ENCODE measurements around the gene HEG1.

DNA sequence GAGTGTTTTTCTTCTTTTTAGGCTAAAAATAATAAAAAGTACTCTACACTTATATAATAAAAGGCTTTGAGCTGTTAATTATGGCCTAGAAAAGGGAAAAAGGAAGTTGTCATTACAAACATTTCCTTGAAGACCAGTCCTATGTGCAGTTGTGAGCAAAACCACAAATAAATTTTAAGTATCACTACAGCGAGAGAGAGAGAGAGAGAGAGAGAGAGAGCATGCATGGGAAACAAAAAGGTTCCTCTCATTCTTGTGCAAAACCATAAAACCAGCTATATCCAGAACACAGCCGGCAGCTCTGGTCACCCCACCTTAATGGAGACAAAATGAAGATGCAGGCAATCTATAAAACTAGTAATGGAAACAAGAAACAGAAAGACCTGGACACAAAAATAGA lies 33.6 kb downstream of the HEG1 start:
- TF ChIP-seq, protein P1, sequence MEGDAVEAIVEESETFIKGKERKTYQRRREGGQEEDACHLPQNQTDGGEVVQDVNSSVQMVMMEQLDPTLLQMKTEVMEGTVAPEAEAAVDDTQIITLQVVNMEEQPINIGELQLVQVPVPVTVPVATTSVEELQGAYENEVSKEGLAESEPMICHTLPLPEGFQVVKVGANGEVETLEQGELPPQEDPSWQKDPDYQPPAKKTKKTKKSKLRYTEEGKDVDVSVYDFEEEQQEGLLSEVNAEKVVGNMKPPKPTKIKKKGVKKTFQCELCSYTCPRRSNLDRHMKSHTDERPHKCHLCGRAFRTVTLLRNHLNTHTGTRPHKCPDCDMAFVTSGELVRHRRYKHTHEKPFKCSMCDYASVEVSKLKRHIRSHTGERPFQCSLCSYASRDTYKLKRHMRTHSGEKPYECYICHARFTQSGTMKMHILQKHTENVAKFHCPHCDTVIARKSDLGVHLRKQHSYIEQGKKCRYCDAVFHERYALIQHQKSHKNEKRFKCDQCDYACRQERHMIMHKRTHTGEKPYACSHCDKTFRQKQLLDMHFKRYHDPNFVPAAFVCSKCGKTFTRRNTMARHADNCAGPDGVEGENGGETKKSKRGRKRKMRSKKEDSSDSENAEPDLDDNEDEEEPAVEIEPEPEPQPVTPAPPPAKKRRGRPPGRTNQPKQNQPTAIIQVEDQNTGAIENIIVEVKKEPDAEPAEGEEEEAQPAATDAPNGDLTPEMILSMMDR (IDR thresholded peaks at IDR 0.05): no peak
- TF ChIP-seq POLR2A (IDR thresholded peaks at IDR 0.05): no peak

Measured in lower leg skin (tissue), 3 donors.